ENCODE results near the gene KCNJ4.
"Not testable (repeated sequence)": the region's sequence is repeated elsewhere in the genome, so short reads cannot be mapped to it uniquely, and the experiment has no call there.

The KCNJ4 gene

DNA sequence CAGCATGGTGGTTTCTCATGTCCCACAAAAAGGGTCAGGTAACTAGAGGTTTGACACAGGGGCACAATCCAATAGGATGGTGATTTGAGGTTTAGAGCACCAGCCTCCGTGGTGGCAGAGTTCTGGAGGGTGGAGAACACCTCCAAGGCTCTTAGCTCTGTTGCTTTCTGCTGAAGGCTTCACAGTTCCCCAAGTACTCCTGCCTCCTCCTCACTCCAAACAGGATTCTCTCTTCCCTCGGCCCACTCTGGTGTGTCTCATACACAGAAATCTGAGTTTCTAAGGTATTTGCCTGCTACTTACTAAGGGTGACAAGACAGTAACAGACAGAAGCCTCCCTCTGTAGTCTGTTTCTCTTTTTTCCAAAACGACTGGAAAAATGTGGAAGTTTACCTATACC lies 73.6 kb downstream of the KCNJ4 start:
- DNase-seq (ENCODE audit: low read depth) = not testable (repeated sequence)

Data from amniotic epithelial cell (primary cell).